Ovary (tissue), 9 donors: Measurements from ENCODE around the gene ACE. TPM values are rescaled to one million over a fixed set of nuclear protein-coding genes. Genes with fewer than 3 reads are reported as not detected.

Source experiments
- DNase-seq, 5 donors: peaks; one replicate each; pipeline ENCODE4 v3.0.0-alpha.2; 2019 to 2020
- H3K27ac ChIP-seq, 2 donors: fragments of 200-600 bp; one replicate each; pipeline versions ENCODE4 v1.5.1 to v1.8.0; 2019 to 2022
- H3K27me3 ChIP-seq: fragments of 200-600 bp; one replicate; pipeline ENCODE4 v1.8.0; 2022
- H3K36me3 ChIP-seq: fragments of 200-600 bp; sonication (generic); one replicate; pipeline ENCODE4 v1.5.1; 2019
- H3K4me1 ChIP-seq: one replicate; pipeline ENCODE4 v1.8.1; 2013; ENCODE audit warnings: mild to moderate bottlenecking, moderate library complexity; ENCODE audit not compliant: insufficient read depth
- H3K4me3 ChIP-seq: fragments of 200-600 bp; sonication (generic); one replicate; pipeline ENCODE4 v1.5.1; 2017
- H3K9me3 ChIP-seq, 2 donors: fragments of 200-600 bp in 1 of 2; sonication (generic) in 1 of 2; one replicate each; pipeline versions ENCODE4 v1.5.1 to v1.8.1; 2013 to 2019; ENCODE audit warnings: mild to moderate bottlenecking in 1 of 2, moderate library complexity in 1 of 2
- EP300 ChIP-seq: sonication (generic); formaldehyde crosslinking; IDR thresholded peaks from one replicate; pipeline ENCODE4 v1.6.1; 2017; ENCODE audit warnings: antibody characterized with exemption
- POLR2A ChIP-seq: fragments of 450-650 bp; IDR thresholded peaks from one replicate; pipeline ENCODE4 v1.6.1; 2017; ENCODE audit warnings: antibody characterized with exemption, mild to moderate bottlenecking, moderate library complexity
- WGBS, 3 donors: extraction: QIAGEN DNeasy Blood & Tissue Kit in 1 of 3; methylation state at CpG; one replicate each; pipeline versions ENCODE4 v1.1.5 to v1.1.7; 2013 to 2017; 5-methylcytosine and 5-hydroxymethylcytosine counted together
- intact Hi-C, 4 donors: fragments of 100-400 bp; cut with DNase I; formaldehyde crosslinking; loops; one replicate each; pipeline versions ENCODE4 v1.11.0 to v1.15.1; 2022 to 2023
- polyA plus RNA-seq, 2 donors: library from polyadenylated mRNA; stranded (reverse); fragments of 200-250 nt in 1 of 2; fragments of 350-450 nt in 1 of 2; fragmentation: Illumina TruSeq in 1 of 2; extraction: RNeasy Lipid Tissue Mini Kit (QIAGEN cat#74804) in 1 of 2; gene quantifications; one replicate each; pipeline ENCODE4 v1.2.3, GENCODE V29; 2013 to 2014
- total RNA-seq, 7 donors: library from RNA; depleted of rRNA in 2 of 7; stranded (reverse); fragments of >200 nt in 2 of 7; fragmentation: NEBNext Ultra II Directional in 3 of 7; extraction: Animal tissue kit (Norgen Biotek cat#: 25700) in 3 of 7; gene quantifications; one replicate each; pipeline versions ENCODE4 v1.1.0 to v1.2.4, GENCODE V29; 2016 to 2023
- TF ChIP-seq, protein P1 (sequence below), 3 donors: fragments of 450-650 bp in 2 of 3; fragments of 200-600 bp in 1 of 3; IDR thresholded peaks; one replicate each; pipeline versions ENCODE4 v1.5.1 to v1.8.0; 2016 to 2022; ENCODE audit warnings: antibody characterized with exemption in 3 of 3, mild to moderate bottlenecking in 1 of 3
- donor health status: DM: no; HTN: no; CAD: no; lungs with moderate emphysema.
- donor health status: DM: no; HTN: no; CAD: no.
- donor health status: Bipolar disorder and iron deficiency.
- donor health status: DM: yes; HTN: yes; CAD: no.
- donor health status: DM: no; HTN: no; CAD: no.
- donor health status: DM: yes; HTN: yes; CAD: no.

The ACE gene
- total and polyA plus RNA-seq, 9 donors: 2.9 to 8.1 (median 5.1) TPM

GRCh38 chr17:63446753-63447470 is 29.9 kb upstream of the ACE start:
- TF ChIP-seq EP300 (no peak), POLR2A (no peak)
- TF ChIP-seq, protein P1, sequence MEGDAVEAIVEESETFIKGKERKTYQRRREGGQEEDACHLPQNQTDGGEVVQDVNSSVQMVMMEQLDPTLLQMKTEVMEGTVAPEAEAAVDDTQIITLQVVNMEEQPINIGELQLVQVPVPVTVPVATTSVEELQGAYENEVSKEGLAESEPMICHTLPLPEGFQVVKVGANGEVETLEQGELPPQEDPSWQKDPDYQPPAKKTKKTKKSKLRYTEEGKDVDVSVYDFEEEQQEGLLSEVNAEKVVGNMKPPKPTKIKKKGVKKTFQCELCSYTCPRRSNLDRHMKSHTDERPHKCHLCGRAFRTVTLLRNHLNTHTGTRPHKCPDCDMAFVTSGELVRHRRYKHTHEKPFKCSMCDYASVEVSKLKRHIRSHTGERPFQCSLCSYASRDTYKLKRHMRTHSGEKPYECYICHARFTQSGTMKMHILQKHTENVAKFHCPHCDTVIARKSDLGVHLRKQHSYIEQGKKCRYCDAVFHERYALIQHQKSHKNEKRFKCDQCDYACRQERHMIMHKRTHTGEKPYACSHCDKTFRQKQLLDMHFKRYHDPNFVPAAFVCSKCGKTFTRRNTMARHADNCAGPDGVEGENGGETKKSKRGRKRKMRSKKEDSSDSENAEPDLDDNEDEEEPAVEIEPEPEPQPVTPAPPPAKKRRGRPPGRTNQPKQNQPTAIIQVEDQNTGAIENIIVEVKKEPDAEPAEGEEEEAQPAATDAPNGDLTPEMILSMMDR (IDR thresholded peaks at IDR 0.05): no peak
- Histone ChIP-seq H3K27me3 (no peaks in the 10 kb centered on the region), H3K36me3 (no peaks in the 10 kb centered on the region), H3K4me3 (peak overlapping the region; percentile 65), H3K9me3 (no peaks in the 10 kb centered on the region), H3K27ac (peak overlapping the region; percentile 48 to 77), H3K4me1 (peaks cover 7% of the 10 kb centered on the region)
- WGBS, 3 donors: 22 to 26% (median 23%) methylated on average over 42 to 44 of the region's 44 CpGs
- intact Hi-C loops: no loop called here
- DNase-seq: peak; percentile 56 to 79 (median 72)

DNA sequence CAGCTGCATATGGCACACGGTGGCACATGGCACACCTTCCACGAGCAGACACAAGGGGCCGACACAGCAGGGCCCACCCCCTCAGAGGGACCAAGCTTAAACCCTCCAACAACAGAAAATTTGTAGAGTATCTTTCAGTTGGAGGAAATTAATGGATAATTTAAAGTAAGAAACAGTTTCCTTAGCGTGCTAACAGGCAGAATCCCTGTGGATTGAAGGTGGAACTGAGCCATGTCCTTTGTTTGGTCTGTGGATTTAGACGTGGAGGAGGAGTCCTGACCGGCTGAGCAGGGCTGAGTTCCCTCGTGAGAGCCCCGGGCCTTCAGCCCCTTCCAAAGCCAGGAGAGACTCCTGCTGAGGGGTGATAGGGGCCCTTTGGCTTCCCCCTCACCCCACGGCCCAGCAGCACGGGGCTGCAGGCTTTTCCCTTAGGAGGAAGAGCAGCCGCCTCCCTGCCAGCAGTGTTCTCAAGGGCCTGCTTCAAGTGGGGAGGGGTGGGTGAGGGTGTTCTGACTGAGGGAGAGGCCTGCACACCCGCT is 29.3 kb upstream of the ACE start:
- 36 to 39% (median 37%) methylated on average over 11 to 12 of the region's 12 CpGs for WGBS, 3 donors
- Histone ChIP-seq H3K9me3 (no peaks in the 10 kb centered on the region), H3K4me3 (no peak overlapping the region), H3K36me3 (no peaks in the 10 kb centered on the region), H3K4me1 (peaks cover 7% of the 10 kb centered on the region), H3K27ac (peak overlapping the region in 1 of 2 donors; percentile 5), H3K27me3 (no peaks in the 10 kb centered on the region)
- no peak for DNase-seq
- intact Hi-C loops: no loop called here
- TF ChIP-seq, protein P1 (IDR thresholded peaks at IDR 0.05): no peak
- TF ChIP-seq EP300: no peak
- TF ChIP-seq POLR2A: no peak

DNA sequence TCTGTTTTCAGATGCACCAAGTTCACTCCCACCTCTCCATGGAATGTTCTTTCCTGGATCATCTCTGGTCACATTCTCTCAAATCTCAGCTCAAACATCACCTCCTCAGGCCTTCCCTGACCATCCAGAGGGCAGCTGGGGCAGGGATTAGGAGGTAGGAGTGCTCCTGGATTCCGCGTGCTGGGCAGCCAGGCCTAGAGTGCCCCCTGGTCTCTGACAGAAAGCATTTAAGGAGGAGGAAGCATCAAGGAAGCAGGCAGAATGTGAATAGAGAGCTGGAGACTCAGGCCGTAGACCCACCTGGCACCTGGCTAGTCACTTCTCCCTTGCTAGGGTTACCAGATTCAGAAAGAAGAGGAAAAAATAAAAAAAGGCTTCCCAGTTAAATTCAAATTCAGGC is 28.2 kb upstream of the ACE start:
- TF ChIP-seq EP300 (no peak), POLR2A (no peak)
- TF ChIP-seq, protein P1 (IDR thresholded peaks at IDR 0.05): no peak
- no peaks in the 10 kb centered on the region for H3K36me3 ChIP-seq
- H3K4me1 ChIP-seq: peaks cover 7% of the 10 kb centered on the region
- intact Hi-C loops: no loop called here
- H3K4me3 ChIP-seq: no peak overlapping the region
- H3K27me3 ChIP-seq: no peaks in the 10 kb centered on the region
- DNase-seq: no peak
- no peak overlapping the region for H3K27ac ChIP-seq
- no peaks in the 10 kb centered on the region for H3K9me3 ChIP-seq
- WGBS, 3 donors: 61 to 73% (median 70%) methylated on average over 3 of the region's 3 CpGs

- no peak for DNase-seq
- H3K9me3 ChIP-seq: no peaks in the 10 kb centered on the region
- intact Hi-C loops: no loop called here
- no peaks in the 10 kb centered on the region for H3K27me3 ChIP-seq
- 58 to 65% (median 61%) methylated on average over 11 of the region's 11 CpGs for WGBS, 3 donors
- no peak overlapping the region for H3K4me3 ChIP-seq
- TF ChIP-seq EP300: no peak
- TF ChIP-seq POLR2A: no peak
- TF ChIP-seq, protein P1 (IDR thresholded peaks at IDR 0.05): no peak
- H3K36me3 ChIP-seq: no peaks in the 10 kb centered on the region
- no peak overlapping the region for H3K27ac ChIP-seq
- H3K4me1 ChIP-seq: peaks cover 7% of the 10 kb centered on the region
Measured at GRCh38 chr17:63450551-63450950, 26.3 kb upstream of the ACE start.
